Fibroblast of villous mesenchyme (primary cell): ENCODE measurements around the gene ZNF439. TPM values are rescaled to one million over a fixed set of nuclear protein-coding genes. Genes with fewer than 3 reads are reported as not detected.
"Not testable (repeated sequence)": the region's sequence is repeated elsewhere in the genome, so short reads cannot be mapped to it uniquely, and the experiment has no call there.

Source experiments
- DNase-seq: peaks from one replicate; pipeline ENCODE4 v3.0.0-alpha.2; 2010; ENCODE audit warnings: low read depth
- H3K4me3 ChIP-seq: 2 replicates; pipeline ENCODE4 v1.5.1; 2011; ENCODE audit warnings: low read depth, mild to moderate bottlenecking, low read length
- total RNA-seq: library from RNA; depleted of rRNA; stranded (reverse); fragments of >200 nt; gene quantifications from 2 replicates; pipeline ENCODE4 v1.2.3, GENCODE V29; 2012
- TF ChIP-seq, protein P1 (sequence below): IDR thresholded peaks from 2 replicates; pipeline ENCODE4 v1.5.1; 2012; ENCODE audit warnings: low read depth, mild to moderate bottlenecking, low read length; ENCODE audit not compliant: insufficient read depth

ZNF439 gene
- total RNA-seq, 1 donor, result 4.3 TPM

GRCh38 chr19:11873762-11874161 lies 25.2 kb downstream of the ZNF439 start:
- no peak for DNase-seq
- TF ChIP-seq, protein P1, sequence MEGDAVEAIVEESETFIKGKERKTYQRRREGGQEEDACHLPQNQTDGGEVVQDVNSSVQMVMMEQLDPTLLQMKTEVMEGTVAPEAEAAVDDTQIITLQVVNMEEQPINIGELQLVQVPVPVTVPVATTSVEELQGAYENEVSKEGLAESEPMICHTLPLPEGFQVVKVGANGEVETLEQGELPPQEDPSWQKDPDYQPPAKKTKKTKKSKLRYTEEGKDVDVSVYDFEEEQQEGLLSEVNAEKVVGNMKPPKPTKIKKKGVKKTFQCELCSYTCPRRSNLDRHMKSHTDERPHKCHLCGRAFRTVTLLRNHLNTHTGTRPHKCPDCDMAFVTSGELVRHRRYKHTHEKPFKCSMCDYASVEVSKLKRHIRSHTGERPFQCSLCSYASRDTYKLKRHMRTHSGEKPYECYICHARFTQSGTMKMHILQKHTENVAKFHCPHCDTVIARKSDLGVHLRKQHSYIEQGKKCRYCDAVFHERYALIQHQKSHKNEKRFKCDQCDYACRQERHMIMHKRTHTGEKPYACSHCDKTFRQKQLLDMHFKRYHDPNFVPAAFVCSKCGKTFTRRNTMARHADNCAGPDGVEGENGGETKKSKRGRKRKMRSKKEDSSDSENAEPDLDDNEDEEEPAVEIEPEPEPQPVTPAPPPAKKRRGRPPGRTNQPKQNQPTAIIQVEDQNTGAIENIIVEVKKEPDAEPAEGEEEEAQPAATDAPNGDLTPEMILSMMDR, result no peak
- H3K4me3 ChIP-seq, result no peak overlapping the region

DNA sequence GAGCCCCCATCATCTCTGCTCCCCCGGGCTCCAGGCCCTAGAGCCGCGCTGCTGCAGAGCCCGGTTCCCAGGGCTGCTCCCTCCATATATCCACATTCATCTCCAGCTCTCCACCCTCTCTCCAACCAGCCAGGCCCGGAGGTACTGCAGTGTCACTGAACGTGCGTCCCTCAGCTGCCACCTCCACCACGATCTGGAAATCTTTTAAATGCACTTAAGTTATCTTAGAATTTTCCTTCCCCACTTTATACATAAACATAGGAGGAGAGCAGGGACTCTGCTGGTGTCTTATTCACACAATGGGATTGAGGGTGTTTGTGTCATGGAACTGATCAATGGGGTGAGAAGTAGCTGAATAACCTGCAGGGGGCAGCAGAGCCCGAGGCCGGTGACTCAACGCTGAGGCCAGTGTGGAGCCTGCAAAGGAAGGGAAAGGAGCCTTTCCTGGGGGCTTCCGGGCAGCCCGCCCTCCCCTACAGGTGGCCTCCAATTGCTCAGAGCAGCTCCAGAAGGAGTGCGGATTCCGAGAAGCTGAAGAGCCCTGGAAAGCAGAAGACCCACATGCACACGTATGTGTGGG lies 31.3 kb downstream of the ZNF439 start:
- not testable (repeated sequence) for H3K4me3 ChIP-seq, DNase-seq
- TF ChIP-seq, protein P1, result peak; percentile 23

- no peak for DNase-seq
- H3K4me3 ChIP-seq, result no peak overlapping the region
- TF ChIP-seq, protein P1, result no peak
These were observed 32.1 kb downstream of the ZNF439 start for GRCh38 chr19:11880598-11880997.

- DNase-seq, result peak; percentile 52
- TF ChIP-seq, protein P1, result peak; percentile 85
- H3K4me3 ChIP-seq, result no peak overlapping the region
These were observed 32.8 kb downstream of the ZNF439 start for GRCh38 chr19:11881151-11881800.

- no peak overlapping the region for H3K4me3 ChIP-seq
- TF ChIP-seq, protein P1, result no peak
- DNase-seq, result no peak
These were observed 34.1 kb downstream of the ZNF439 start for GRCh38 chr19:11882606-11883005.

GRCh38 chr19:11887234-11887610 lies 38.7 kb downstream of the ZNF439 start:
- TF ChIP-seq, protein P1, result no peak
- no peak for DNase-seq
- H3K4me3 ChIP-seq, result peak overlapping the region; percentile 78
